HepG2 (cell line): ENCODE measurements around the gene TMEM214. TPM values are rescaled to one million over a fixed set of nuclear protein-coding genes. Genes with fewer than 3 reads are reported as not detected.

Experiments used
- ARID3A ChIP-seq: IDR thresholded peaks from 2 replicates; pipeline ENCODE4 v1.6.1; 2012; ENCODE audit warnings: low read depth, low read length, improper control_type of control experiment
- CTCF ChIP-seq: sonication (generic); formaldehyde crosslinking; IDR thresholded peaks from 2 replicates; pipeline ENCODE4 v1.5.0; 2020; ENCODE audit warnings: mild to moderate bottlenecking, missing genetic modification reagents, moderate library complexity
- E2F1 ChIP-seq: sonication (generic); formaldehyde crosslinking; IDR thresholded peaks from 2 replicates; pipeline ENCODE4 v1.5.0; 2020; ENCODE audit warnings: missing genetic modification reagents
- ELF3 ChIP-seq: IDR thresholded peaks from 2 replicates; pipeline ENCODE4 v1.6.1; 2016; ENCODE audit warnings: missing genetic modification reagents, missing compliant biosample characterization
- FIP1L1 ChIP-seq: fragments of 200-400 bp; formaldehyde crosslinking; IDR thresholded peaks from 2 replicates; pipeline ENCODE4 v1.6.1; 2018; ENCODE audit warnings: low read depth, mild to moderate bottlenecking, low read length, moderate library complexity, borderline replicate concordance; ENCODE audit not compliant: insufficient read depth
- GLI4 ChIP-seq: sonication (generic); formaldehyde crosslinking; IDR thresholded peaks from 2 replicates; pipeline ENCODE4 v1.5.1; 2020; ENCODE audit warnings: missing genetic modification reagents, mild to moderate bottlenecking, moderate library complexity, borderline replicate concordance
- GZF1 ChIP-seq: sonication (generic); formaldehyde crosslinking; IDR thresholded peaks from 2 replicates; pipeline ENCODE4 v1.5.1; 2020; ENCODE audit warnings: mild to moderate bottlenecking, missing genetic modification reagents
- MTERF4 ChIP-seq: sonication (generic); formaldehyde crosslinking; IDR thresholded peaks from 2 replicates; pipeline ENCODE4 v1.8.0; 2023; ENCODE audit warnings: mild to moderate bottlenecking, missing genetic modification reagents
- NFE2L1 ChIP-seq: sonication (generic); formaldehyde crosslinking; IDR thresholded peaks from 2 replicates; pipeline ENCODE4 v1.4.0; 2020; ENCODE audit warnings: missing genetic modification reagents, mild to moderate bottlenecking, borderline replicate concordance
- RBM22 ChIP-seq: fragments of 200-400 bp; formaldehyde crosslinking; optimal IDR thresholded peaks from 2 replicates; pipeline ENCODE3; 2017; ENCODE audit warnings: mild to moderate bottlenecking, low read length, moderate library complexity
- TBX3 ChIP-seq: fragments of 450-650 bp; IDR thresholded peaks from 2 replicates; pipeline ENCODE4 v1.6.1; 2017; ENCODE audit warnings: antibody characterized with exemption, mild to moderate bottlenecking, inconsistent platforms, borderline replicate concordance
- TMF1 ChIP-seq: sonication (generic); formaldehyde crosslinking; IDR thresholded peaks from 2 replicates; pipeline ENCODE4 v1.8.1; 2022; ENCODE audit warnings: low read depth, missing genetic modification reagents
- ZFP1 ChIP-seq: IDR thresholded peaks from 2 replicates; pipeline ENCODE4 v1.6.1; 2016
- ZFP36L1 ChIP-seq: sonication (generic); formaldehyde crosslinking; IDR thresholded peaks from 2 replicates; pipeline ENCODE4 v1.8.0; 2022; ENCODE audit warnings: mild to moderate bottlenecking, missing genetic modification reagents, moderate library complexity
- ZNF12 ChIP-seq: sonication (generic); formaldehyde crosslinking; IDR thresholded peaks from 2 replicates; pipeline ENCODE4 v1.5.0; 2020; ENCODE audit warnings: missing genetic modification reagents
- ZNF143 ChIP-seq: sonication (generic); formaldehyde crosslinking; IDR thresholded peaks from 2 replicates; pipeline ENCODE4 v1.4.0; 2020; ENCODE audit warnings: missing genetic modification reagents
- ZNF274 ChIP-seq: sonication (generic); formaldehyde crosslinking; IDR thresholded peaks from 2 replicates; pipeline ENCODE4 v1.5.1; 2020; ENCODE audit warnings: mild to moderate bottlenecking, missing genetic modification reagents
- ZNF512 ChIP-seq: sonication (generic); formaldehyde crosslinking; IDR thresholded peaks from 2 replicates; pipeline ENCODE4 v1.4.0; 2020; ENCODE audit warnings: mild to moderate bottlenecking, missing genetic modification reagents
- ZNF569 ChIP-seq: sonication (generic); formaldehyde crosslinking; IDR thresholded peaks from 2 replicates; pipeline ENCODE4 v1.5.0; 2020; ENCODE audit warnings: mild to moderate bottlenecking, missing genetic modification reagents, moderate library complexity, borderline replicate concordance
- polyA plus RNA-seq, 8 experiments: library from polyadenylated mRNA; depleted of rRNA in 3 of 8; stranded (reverse) in 7 of 8; unstranded in 1 of 8; fragments of >200 nt; fragmentation: Illumina TruSeq in 4 of 8; extraction: Trizol in 4 of 8; gene quantifications; 2 replicates each; pipeline versions ENCODE4 v1.2.1 to v1.2.3, GENCODE V29; 2011 to 2016; ENCODE audit warnings: low read depth in 4 of 8, missing spikeins in 1 of 8, mixed read lengths in 1 of 8; ENCODE audit not compliant: insufficient read depth in 1 of 8
- total RNA-seq, 5 experiments: library from RNA; depleted of rRNA; stranded (reverse); fragments of >200 nt; fragmentation: Illumina TruSeq; extraction: Trizol; gene quantifications; 2 replicates each; pipeline ENCODE4 v1.2.3, GENCODE V29; 2016; ENCODE audit warnings: low read depth in 1 of 5

Gene TMEM214
- total and polyA plus RNA-seq, 2 of the 13 experiments (the other 11 are each of a cell fraction or from before 2014, with no cell fraction given): 58.3 to 132 TPM

- TF ChIP-seq FIP1L1: no peak
- TF ChIP-seq ELF3 (CRISPR knock-in tag): peak; percentile 93
- no peak for TF ChIP-seq ARID3A
- peak; percentile 83; the same call in 1 of the 2 replicates for TF ChIP-seq ZNF569 (CRISPR knock-in tag)
- TF ChIP-seq TMF1: peak; percentile 98
- TF ChIP-seq TBX3: no peak; the same call in 1 of the 2 replicates
- peak; percentile 73 for TF ChIP-seq ZNF143 (CRISPR knock-in tag)
- peak; percentile 75; the same call in 1 of the 2 replicates for TF ChIP-seq GZF1 (CRISPR knock-in tag)
- TF ChIP-seq MTERF4 (CRISPR knock-in tag): peak; percentile 92
- TF ChIP-seq E2F1 (CRISPR knock-in tag): peak; percentile 91
- 0 out of 2 replicates have a peak, but pooled peaks have one; percentile 37 for TF ChIP-seq ZNF512 (CRISPR knock-in tag)
- TF ChIP-seq RBM22: no peak
- TF ChIP-seq ZFP36L1: peak; percentile 84; the same call in 1 of the 2 replicates
- TF ChIP-seq ZNF12: peak; percentile 37; the same call in 1 of the 2 replicates
- peak; percentile 80 for TF ChIP-seq GLI4 (CRISPR knock-in tag)
- peak; percentile 91 for TF ChIP-seq ZFP1 (CRISPR knock-in tag)
- peak; percentile 58; the same call in 1 of the 2 replicates for TF ChIP-seq NFE2L1 (CRISPR knock-in tag)
- TF ChIP-seq ZNF274 (CRISPR knock-in tag): peak; percentile 97
- TF ChIP-seq CTCF (CRISPR knock-in tag): no peak
These were observed 18.5 kb downstream of the TMEM214 start, which contains the start of gene AGBL5 (continued) for GRCh38 chr2:27050996-27051901.
